SH-SY5Y (cell line): ENCODE results near the gene PRRT1B.

Experiments
- GATA2 ChIP-seq: IDR thresholded peaks from 2 replicates; pipeline ENCODE4 v1.6.1; 2011; ENCODE audit warnings: mild to moderate bottlenecking, low read depth, low read length
- GATA3 ChIP-seq: IDR thresholded peaks from 2 replicates; pipeline ENCODE4 v1.6.1; 2011; ENCODE audit warnings: low read depth, mild to moderate bottlenecking, low read length, moderate library complexity

GRCh38 chr9:131585375-131585774, 40.1 kb downstream of the PRRT1B start:
- TF ChIP-seq GATA2 (no peak), GATA3 (no peak)
